ENCODE results near the gene RAB40A.

DNA sequence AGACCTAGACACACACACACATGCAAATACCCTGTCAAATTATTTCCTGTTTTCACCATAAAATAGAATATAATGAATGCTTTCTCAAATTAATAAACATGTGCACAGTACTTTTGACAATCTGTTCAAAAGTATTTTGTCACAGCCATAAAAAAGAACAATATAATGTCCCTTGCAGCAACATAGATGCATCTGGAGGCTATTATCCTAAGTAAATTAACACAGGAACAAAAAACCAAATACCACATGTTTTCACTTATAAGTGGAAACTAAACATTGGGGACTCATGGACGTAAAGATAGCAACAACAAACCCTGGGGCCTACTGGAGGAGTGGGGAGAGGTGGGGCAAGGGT is 15.5 kb downstream of the RAB40A start:
- TF ChIP-seq, protein P1, sequence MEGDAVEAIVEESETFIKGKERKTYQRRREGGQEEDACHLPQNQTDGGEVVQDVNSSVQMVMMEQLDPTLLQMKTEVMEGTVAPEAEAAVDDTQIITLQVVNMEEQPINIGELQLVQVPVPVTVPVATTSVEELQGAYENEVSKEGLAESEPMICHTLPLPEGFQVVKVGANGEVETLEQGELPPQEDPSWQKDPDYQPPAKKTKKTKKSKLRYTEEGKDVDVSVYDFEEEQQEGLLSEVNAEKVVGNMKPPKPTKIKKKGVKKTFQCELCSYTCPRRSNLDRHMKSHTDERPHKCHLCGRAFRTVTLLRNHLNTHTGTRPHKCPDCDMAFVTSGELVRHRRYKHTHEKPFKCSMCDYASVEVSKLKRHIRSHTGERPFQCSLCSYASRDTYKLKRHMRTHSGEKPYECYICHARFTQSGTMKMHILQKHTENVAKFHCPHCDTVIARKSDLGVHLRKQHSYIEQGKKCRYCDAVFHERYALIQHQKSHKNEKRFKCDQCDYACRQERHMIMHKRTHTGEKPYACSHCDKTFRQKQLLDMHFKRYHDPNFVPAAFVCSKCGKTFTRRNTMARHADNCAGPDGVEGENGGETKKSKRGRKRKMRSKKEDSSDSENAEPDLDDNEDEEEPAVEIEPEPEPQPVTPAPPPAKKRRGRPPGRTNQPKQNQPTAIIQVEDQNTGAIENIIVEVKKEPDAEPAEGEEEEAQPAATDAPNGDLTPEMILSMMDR (IDR thresholded peaks at IDR 0.05 in 4 of 5, conservative IDR thresholded peaks at IDR 0.05 in 1 of 5) = no peak
- TF ChIP-seq POLR2A (IDR thresholded peaks at IDR 0.05) = no peak

All from gastrocnemius medialis (tissue), 4 donors.